BE2C (cell line): Measurements from ENCODE around the gene KANSL1.

Source experiments
- DNase-seq: peaks from one replicate; pipeline ENCODE4 v3.0.0-alpha.2; 2020
- H3K27me3 ChIP-seq: fragments of 250-450 bp; sonication (Bioruptor Pico); 2 replicates; pipeline ENCODE4 v1.5.1; 2020; ENCODE audit warnings: mild to moderate bottlenecking
- H3K36me3 ChIP-seq: fragments of 250-450 bp; sonication (Bioruptor Pico); 2 replicates; pipeline ENCODE4 v1.5.1; 2020; ENCODE audit warnings: mild to moderate bottlenecking
- H3K4me1 ChIP-seq: fragments of 250-450 bp; sonication (Bioruptor Pico); 2 replicates; pipeline ENCODE4 v1.5.1; 2020
- H3K4me3 ChIP-seq: 2 replicates; pipeline ENCODE4 v1.5.1; 2011; ENCODE audit warnings: low read depth, low read length
- H3K9me3 ChIP-seq: fragments of 250-450 bp; sonication (Bioruptor Pico); 2 replicates; pipeline ENCODE4 v1.5.1; 2020
- CTCF ChIP-seq: IDR thresholded peaks from 2 replicates; pipeline ENCODE4 v1.5.1; 2012; ENCODE audit warnings: mild to moderate bottlenecking, low read depth, low read length

The KANSL1 gene

GRCh38 chr17:45998987-45999899, 194.0 kb downstream of the KANSL1 start, which contains the start of gene STH:
Gene STH (plus strand): TSS chr17:45999250. CDS start chr17:45999280, 30 bp downstream.
- H3K4me3 ChIP-seq: no peak within 1 kb of the TSS
- H3K27me3 ChIP-seq: no peaks in the 10 kb centered on the region
- no peak for TF ChIP-seq CTCF

DNA sequence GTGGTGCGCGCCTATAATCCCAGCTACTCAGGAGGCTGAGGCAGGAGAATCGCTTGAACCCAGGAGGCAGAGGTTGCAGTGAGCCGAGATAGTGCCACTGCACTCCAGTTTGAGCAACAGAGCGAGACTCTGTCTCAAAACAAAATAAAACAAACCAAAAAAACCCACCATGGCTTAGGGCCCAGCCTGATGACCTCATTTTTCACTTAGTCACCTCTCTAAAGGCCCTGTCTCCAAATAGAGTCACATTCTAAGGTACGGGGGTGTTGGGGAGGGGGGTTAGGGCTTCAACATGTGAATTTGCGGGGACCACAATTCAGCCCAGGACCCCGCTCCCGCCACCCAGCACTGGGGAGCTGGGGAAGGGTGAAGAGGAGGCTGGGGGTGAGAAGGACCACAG, 195.6 kb downstream of the KANSL1 start:
- Histone ChIP-seq H3K27me3 (no peaks in the 10 kb centered on the region), H3K4me3 (no peak overlapping the region), H3K9me3 (no peaks in the 10 kb centered on the region), H3K4me1 (no peaks in the 10 kb centered on the region), H3K36me3 (no peaks in the 10 kb centered on the region)
- no peak for DNase-seq
- TF ChIP-seq CTCF: no peak

More at GRCh38 chr17:45998987-45999899, 194.0 kb downstream of the KANSL1 start, which contains the start of gene STH:
- DNase-seq: no peak
- Histone ChIP-seq H3K9me3 (no peaks in the 10 kb centered on the region), H3K36me3 (no peaks in the 10 kb centered on the region), H3K4me1 (no peaks in the 10 kb centered on the region; the same call in 1 of the 2 replicates)

- DNase-seq: no peak
- H3K27me3 ChIP-seq: no peaks in the 10 kb centered on the region
- no peaks in the 10 kb centered on the region for H3K4me1 ChIP-seq
- H3K4me3 ChIP-seq: no peak overlapping the region
- no peak for TF ChIP-seq CTCF
- no peaks in the 10 kb centered on the region for H3K36me3 ChIP-seq
- H3K9me3 ChIP-seq: no peaks in the 10 kb centered on the region
Measured at GRCh38 chr17:45997166-45997565, 196.1 kb downstream of the KANSL1 start.

- H3K36me3 ChIP-seq: no peaks in the 10 kb centered on the region
- DNase-seq: no peak
- H3K27me3 ChIP-seq: no peaks in the 10 kb centered on the region
- no peaks in the 10 kb centered on the region for H3K9me3 ChIP-seq
- H3K4me3 ChIP-seq: no peak overlapping the region
- H3K4me1 ChIP-seq: no peaks in the 10 kb centered on the region
- TF ChIP-seq CTCF: no peak
Measured at GRCh38 chr17:45996282-45996937, 196.8 kb downstream of the KANSL1 start.

GRCh38 chr17:45995627-45996270, 197.5 kb downstream of the KANSL1 start:
- Histone ChIP-seq H3K9me3 (no peaks in the 10 kb centered on the region), H3K36me3 (no peaks in the 10 kb centered on the region), H3K4me3 (no peak overlapping the region), H3K27me3 (no peaks in the 10 kb centered on the region), H3K4me1 (no peaks in the 10 kb centered on the region)
- TF ChIP-seq CTCF: no peak
- DNase-seq: no peak
